RPMI8226 (cell line): ENCODE results near the gene USP33.
A peak's percentile ranks its signal among the peaks of the same experiment; 100 is the strongest.
"Not testable (repeated sequence)": the region's sequence is repeated elsewhere in the genome, so short reads cannot be mapped to it uniquely, and the experiment has no call there.

Experiments
- DNase-seq: peaks from one replicate; pipeline ENCODE4 v3.0.0-alpha.2; 2015

Gene USP33

DNA sequence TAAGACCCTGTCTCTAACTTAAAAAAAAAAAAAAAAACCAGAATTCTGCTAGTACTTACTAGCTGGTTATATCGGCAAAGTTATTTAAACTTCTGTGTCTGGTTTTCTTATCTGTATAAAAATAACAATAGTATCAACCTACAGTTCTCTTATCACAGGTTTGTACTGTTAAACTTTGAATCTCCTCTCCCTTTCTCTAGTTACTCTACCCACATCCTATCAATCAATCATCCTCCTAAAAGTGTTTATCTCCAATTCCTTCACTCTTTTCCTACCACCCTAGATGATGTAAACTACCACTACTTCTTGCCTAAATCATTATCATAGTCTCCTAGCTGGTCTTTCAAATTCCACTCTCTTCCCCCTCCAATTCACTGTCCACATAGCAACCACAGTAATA, 27.6 kb downstream of the USP33 start:
- no peak for DNase-seq

DNA sequence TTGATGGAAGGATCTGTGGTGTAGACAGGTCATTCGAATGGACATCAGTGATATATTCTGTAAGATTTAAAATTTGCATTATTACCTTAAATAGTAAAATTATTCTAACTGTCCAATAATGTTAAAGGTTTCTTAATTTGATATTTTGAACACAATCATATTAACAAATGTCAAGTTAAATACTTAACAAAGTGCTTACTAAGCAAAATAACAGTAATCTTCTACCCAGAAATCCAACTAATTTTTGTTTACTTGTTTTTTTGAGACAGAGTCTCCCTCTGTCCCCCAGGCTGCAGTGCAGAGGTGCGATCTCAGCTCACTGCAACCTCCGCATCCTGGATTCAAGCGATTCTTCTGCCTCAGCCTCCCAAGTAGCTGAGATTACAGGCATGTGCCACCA, 33.9 kb downstream of the USP33 start:
- no peak for DNase-seq

DNA sequence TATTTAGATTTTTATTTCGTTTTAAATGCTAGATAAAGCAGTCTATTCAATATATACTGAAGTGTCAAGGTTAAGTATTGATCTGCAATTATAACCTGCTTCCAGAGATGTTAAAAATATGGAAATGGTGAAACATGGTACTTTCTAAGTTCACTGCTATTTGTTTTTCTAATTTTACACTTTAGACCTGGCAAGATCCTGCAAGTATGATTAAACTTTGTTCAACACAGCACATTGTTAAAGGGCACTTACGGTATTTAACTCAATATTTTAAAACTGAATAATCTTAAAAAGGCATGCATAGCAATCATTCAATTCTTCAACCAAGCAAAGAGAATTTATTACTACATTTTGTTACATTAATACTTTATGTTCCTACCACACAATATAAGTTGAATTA, 41.5 kb downstream of the USP33 start:
- no peak for DNase-seq

DNA sequence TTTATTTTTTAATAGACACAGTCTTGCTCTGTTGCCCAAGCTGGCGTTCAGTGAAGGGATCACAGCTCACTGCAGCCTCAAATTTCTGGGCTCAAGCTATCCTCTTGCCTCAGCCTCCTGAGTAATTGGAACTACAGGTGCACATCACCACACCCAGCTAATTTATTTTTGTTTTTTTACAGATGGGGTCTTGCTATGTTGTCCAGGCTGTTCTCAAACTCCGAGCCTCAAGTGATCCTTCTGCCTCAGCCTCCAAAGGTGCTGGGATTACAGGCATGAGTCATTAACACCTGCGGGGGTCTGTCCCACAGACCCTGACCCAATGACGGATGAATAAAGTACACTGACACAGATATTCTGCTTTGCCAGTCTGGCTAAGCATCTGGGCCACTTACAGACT, 43.6 kb downstream of the USP33 start:
- DNase-seq: no peak

DNA sequence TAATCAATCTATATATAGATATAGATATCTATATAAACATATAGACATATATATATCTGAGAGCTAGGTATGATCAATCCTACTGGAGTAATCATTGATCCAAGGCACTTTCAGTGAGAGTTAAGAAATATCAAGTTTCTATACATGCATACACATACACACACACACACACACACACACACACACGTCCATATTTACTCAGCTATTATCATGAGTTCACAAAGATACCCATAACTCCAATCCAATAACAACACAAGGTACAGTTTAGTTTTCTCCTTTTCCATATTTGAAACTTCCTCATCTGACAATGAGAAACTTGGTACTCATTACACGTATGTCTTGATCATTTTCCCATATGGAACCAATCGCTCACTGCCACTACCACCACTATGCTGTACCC, 49.9 kb downstream of the USP33 start:
- no peak for DNase-seq

DNA sequence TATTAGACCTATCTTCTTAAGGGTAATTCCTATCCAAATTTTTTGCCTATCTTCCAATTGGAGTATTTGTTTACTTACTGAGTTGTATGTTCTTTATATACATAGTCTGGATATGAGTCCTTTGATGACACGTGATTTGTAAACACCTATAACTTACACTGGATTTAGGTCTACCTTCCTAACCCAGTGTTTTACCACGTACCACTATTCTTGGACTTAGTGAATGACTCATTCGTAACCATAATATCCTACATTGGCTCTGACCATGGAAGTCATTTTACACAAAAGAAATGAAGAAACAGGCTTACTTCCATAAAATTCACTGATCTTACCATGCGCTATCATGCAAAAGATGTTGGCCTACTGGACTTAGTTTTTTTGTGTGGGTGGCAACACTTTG, 53.3 kb downstream of the USP33 start:
- DNase-seq: no peak

DNA sequence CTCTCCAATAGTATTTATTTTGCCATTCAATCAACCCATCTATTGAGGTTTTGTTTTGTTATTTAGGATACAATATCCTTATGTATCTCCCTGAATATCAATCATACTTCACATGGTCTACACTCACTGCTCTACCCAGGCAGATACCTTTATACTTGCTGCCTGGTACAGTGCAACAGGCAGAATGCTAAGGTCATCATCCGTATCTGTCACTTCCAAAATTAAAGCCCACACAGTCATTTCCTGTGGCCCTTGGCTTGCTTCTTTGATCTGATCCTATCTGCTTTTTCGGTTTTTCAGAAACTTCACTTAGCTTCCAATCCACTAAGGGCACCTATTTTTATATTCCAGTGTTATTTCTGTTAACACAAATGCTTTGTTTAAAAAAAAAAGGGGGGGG, 54.9 kb downstream of the USP33 start:
- no peak for DNase-seq

DNA sequence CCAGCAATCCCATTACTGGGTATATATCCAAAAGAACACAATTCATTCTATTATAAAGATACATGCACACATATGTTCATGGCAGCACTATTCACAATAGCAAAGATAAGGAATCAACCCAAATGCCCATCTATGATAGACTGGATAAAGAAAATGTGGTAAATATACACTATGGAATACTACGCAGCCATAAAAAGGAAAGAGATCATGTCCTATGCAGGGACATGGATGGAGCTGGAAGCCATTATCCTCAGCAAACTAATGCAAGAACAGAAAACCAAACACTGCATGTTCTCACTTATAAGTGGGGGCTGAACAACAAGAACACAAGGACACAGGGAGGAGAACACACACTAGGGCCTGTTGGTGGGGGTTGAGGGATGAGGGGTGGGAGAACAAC, 60.0 kb downstream of the USP33 start:
- not testable (repeated sequence) for DNase-seq

DNA sequence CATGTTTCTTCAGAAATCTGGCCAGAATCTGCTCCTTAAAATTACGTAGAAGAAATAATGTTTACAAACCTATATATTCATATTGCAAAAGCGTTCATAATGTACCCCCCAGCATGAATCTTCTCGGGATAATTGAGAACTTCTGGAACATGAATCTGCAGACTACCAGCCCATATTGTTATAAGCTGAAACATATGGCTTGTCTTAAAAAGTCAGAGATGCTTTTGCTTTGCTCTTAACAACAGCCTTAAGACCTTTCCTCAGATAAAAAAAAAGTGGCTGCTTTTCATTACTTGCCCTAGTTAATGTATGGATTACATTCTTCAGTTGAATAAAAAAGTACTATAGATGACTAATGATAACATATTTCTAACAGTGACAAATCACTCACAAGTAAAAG, 62.2 kb downstream of the USP33 start:
- DNase-seq: no peak

DNA sequence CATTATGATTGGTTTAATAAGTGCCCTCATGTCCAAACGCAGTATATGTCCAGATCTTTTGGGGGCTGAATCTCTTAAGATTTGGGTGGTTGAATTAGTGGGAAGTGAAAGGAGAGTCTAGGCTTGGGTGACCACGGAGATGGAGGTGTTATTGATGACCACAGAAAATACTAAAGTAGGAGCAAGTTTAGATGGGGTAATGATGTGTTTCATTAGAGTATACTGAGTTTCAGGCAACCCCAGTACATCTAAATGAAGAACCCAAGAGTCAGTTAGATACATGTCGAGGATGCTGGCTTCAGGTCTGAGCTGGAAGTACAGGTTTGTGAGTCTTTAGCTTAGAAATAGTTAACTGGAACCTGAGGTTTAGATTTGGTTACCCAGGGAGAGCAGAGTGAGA, 70.7 kb downstream of the USP33 start:
- no peak for DNase-seq

DNA sequence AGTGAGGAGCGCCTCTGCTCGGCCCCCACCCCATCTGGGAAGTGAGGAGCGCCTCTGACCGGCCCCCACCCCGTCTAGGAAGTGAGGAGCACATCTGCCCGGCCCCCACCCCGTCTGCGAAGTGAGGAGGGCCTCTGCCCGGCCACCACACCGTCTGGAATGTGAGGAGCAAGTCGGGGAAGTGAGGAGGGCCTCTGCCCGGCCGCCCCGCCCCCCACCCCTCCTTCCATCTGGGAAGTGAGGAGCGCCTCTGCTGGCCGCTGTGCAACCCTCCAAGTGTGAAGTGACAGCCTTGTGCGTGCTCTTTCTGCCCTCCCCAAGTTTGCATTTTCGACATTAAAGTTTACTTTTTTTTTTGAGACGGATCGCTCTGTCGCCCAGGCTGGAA, 72.1 kb downstream of the USP33 start:
- DNase-seq: no peak

DNA sequence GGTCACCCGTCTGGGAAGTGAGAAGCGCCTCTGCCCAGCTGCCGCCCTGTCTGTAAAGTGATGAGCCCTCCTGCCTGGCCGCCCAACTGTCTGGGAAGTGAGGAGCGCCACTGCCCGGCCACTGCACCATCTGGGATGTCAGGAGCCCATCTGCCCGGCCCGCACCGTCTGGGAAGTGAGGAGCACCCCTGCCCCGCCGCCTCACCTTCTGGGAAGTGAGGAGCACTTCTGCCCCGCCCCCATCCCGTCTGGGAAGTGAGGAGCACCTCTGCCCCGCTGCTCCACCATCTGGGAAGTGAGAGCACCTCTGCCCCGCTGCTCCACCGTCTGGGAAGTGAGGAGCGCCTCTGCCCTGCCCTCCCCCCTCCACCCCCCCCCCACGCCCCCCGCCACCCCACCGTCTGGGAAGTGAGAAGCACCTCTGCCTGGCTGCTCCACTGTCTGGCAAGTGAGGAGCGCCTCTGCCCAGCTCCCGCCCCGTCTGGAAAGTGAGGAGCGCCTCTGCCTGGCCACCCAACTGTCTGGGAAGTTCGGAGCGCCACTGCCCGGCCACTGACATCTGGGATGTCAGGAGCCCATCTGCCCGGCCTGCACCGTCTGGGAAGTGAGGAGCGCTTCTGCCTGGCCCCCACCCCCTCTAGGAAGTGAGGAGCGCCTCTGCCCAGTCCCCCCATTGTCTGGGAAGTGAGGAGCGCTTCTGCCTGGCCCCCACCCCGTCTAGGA, 72.7 kb downstream of the USP33 start:
- DNase-seq: no peak

DNA sequence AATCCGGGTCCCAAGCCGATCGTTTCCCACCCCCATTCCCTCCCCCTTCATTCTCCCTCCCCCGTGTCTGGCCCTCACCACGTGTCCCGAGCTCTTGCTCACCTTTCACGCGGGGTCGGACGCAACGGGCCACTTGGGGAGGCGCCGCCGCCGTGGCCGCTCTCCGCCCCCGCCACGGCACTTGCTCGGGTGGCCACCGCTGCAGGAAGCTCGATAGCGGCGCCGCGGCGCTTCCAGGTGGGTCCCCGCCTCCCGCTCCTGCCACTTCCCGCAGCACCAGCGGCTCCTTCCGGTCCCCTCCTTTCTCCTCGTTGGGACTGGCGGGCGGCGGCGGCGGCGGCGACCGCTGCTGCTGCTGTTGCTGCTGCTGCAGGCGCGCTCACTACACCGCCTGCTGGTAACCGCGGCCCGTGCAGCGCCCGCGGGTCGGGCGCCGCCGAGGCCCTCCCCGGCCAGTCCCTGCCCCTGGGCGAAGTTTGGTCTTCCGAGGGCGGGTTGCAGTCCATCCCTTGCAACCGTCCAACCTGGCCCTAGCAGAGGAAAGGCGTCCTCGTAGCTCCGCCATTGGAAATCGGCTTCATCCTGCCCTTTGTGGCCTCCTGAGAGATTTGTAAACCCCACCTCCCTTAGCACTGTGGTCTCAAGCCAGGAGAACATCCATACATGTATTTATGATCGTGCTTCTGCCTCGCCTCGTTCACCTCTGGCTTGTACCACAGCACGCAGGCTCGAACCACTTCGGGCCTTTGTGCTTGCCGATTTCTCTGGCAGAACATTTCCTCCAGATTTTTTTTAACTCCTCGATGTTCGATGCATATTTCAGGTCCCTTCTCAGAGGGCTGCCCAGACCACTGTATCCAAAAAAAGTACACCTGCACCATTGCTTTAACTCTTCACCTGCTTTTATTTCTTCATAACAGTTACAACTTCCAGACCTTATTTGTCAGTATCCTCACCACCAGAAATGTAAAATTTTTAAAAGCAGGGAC, 76.2 kb downstream of the USP33 start:
- peak; percentile 93 for DNase-seq

DNA sequence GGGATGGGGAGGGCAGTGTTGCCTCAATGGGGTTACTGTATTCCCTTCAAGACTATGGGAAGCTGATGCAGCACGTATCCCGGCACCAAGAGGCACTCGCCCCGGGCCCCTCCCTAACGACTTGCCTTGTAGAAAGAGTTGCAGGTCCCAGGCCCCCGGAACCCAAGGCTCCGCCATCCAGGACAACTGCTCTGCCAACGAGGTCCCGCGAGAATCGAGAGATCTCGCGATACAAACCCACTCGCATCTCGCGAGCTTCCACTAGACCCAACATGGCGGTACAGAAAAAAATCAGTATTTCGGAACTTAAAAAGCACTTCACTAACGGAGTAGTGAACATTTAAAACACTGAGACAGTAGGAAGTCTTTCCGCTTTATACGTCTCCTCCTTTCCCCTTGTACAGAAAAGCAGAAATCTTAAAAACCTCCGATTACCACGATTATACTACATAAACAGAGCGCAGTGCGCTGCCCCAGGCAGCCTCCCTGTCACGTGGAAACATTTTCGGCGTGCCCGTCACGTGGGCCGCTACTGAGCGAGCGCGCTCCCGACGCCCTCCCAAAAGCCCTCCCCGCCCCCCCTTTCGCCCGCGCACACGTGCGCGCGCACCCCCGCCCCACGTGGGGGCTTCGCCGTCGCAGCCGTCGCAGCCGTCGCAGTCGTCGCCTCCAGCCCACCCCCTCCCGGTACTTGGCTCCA, 77.0 kb downstream of the USP33 start, which contains the start of gene ZZZ3:
TSS of gene ZZZ3 (minus strand) at position 199 of the 700 bp plus-strand sequence. CDS start 49,304 bp downstream, outside the sequence.
- peak; percentile 89 for DNase-seq

DNA sequence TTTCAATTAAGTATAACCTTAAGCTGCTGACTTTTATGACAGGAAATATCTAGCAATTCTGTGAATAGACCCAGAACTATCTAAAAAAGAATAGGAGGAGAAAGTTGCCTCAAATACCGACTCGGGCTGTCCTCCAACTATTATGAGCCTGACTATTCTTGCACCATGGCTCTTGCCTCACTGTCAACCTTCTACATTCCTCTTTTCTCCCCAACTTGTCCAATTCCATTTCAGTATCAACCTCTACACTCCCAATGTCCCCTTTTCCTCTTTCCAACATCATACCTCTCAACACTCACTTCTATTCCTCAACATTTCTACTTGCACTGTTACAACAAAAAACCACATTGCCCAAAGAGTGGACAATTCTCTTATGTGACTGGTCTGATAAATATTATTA, 79.5 kb downstream of the USP33 start:
- DNase-seq: no peak

DNA sequence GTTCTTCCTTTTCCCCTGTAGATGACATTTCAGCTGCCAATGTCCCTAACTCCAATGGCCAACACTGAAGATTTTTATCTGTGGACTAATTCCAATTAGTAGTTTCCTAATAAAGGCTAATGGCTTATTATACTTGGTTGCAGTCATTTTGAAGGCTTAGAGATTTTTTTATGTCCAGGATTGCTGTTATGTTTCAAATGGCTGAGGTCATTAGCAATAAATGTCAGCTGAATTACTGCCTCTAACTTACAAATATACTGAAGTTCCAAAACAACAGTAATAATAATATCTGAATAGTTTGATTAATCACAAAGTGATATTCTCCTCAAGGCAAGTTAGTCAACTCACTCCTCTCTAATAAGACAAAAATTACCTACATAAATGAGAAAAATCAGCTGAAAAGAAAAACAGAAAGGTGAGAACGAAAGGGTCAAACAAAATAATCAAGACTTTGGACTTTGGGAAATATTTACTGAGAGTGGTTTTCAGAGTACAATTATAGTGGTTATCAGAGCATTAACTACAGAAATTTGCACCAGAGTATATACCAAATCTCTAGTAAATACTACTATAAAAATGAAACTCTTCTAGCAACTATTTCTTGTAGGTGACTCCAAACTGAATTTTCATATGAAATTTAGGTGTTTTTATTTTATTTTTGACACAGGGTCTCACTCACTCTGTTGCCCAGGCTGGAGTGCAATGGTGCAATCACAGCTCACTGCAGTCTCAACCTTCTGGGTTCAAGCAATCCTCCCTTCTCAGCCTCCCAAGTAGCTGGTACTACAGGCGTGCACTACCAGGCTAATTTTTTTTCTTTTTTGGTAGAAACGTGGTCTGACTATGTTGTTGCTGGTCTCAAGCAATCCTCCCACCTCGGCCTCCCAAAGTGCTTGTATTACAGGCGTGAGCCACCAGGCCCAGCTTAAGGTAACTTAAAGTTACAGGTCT, 80.7 kb downstream of the USP33 start:
- no peak for DNase-seq

DNA sequence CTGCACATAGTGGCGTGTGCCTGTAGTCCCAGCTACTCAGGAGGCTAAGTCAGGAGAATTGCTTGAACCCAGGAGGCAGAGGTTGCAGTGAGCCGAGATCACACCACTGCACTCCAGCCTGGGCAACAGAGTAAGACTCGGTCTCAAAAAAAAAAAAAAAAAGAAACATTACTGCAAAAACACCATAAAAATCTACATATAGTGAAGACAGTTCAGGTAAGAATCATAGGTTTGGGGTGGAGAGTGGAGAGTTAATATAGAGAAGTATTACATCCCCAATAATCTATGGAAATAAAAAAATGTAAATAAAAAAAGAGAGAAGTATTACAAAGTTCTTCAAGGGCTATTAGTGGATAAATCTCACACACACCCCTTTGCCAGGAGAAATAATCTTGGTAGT, 84.8 kb downstream of the USP33 start:
- not testable (repeated sequence) for DNase-seq

DNA sequence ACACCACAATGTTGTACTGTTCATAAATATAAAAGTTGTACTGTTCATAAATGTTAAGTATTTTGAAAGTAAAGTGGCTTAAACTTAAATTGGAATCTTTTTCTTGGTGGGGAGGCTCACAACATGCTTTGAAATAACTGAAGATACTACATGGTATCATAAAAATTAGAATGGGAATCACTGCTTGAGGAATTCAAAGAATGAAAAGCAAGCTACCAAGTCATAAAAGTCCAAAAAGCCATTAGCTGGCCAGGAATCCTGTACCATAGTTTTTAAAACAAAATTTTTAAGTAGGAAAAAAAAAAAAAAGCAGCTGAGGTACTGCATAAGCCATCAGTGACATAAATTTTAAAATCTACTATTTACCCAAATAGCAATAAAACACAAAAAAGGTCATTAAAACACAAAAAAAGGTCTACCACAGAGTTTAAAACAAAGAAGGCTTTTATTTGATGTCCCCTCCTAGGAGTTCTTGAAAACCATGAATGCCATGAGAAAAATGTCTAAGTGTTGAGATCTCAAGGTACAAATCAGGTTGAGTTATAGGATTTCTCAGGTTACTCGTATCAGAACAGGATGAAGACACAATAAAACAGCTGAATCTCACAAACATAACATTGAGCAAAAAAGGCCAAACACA, 85.8 kb downstream of the USP33 start:
- DNase-seq: no peak

DNA sequence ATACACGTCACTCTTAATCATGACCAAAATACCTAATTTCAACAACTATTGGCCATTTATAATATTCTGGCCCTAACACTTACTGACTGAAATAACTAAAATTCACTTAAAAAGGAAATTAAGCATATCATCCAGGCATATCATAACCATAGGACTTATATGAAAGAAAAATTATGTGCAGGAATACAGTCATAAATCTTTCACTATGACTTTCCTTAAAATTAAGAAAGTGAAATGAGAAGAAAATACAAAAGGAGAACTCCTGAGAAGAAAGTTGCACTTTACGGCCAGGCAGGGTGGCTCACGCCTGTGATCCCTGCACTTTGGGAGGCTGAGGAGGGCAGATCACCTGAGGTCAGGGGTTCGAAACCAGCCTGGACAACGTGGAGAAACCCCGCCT, 86.6 kb downstream of the USP33 start:
- DNase-seq: no peak

DNA sequence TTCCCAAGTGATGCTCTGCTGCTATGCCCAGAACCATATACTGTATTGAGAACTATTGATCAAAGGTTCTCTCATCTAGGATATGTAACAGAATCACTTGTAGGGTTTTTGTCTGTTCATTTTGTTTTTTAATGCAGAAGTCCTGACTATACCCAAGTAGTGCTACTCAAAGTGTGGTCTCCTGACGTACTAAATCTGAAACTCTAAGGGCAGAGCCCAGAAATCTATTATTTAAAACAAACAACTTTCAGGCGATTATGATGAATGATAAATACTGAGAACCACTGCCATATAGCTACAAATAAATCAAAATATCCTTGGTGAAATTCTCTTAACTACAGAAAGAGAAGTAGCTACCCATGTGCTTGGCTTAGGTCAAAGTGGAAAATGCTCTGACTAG, 87.3 kb downstream of the USP33 start:
- DNase-seq: no peak

DNA sequence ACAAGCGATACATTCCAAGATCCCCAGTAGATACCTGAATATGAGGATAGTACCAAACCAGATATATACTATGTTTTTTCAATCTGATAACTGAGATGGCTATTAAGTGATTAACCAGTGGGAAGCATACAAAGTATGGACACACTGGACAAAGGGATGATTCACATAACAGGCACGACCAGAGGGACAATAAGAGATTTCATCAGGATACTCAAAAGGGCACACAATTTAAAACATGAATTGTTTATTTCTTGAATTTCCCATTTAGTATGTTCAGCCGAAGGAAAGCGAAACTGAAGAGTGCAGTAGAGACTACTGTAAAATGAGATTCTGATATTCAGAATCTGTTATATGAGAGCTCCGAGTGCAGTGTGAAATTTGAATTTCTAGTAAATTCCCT, 87.8 kb downstream of the USP33 start:
- DNase-seq: no peak

DNA sequence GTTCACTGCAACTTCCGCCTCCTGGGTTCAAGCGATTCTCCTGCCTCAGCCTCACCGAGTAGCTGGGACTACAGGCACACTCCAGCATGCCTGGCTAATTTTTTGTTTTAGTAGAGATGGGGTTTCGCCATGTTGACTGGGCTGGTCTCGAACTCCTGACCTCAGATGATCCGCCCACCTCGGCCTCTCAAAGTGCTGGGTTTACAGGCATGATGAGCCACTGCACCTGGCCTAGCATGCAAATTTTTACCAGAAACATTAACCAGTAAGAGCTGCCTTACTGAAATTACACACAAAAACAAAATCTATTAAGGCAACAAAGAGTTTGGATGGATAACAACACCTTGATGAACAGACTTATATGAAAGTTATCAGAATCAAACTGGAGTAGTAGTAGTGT, 89.3 kb downstream of the USP33 start:
- DNase-seq: no peak
